ENCODE measurements around the gene PRDX5.
A peak's percentile ranks its signal among the peaks of the same experiment; 100 is the strongest.

Gene PRDX5

DNA sequence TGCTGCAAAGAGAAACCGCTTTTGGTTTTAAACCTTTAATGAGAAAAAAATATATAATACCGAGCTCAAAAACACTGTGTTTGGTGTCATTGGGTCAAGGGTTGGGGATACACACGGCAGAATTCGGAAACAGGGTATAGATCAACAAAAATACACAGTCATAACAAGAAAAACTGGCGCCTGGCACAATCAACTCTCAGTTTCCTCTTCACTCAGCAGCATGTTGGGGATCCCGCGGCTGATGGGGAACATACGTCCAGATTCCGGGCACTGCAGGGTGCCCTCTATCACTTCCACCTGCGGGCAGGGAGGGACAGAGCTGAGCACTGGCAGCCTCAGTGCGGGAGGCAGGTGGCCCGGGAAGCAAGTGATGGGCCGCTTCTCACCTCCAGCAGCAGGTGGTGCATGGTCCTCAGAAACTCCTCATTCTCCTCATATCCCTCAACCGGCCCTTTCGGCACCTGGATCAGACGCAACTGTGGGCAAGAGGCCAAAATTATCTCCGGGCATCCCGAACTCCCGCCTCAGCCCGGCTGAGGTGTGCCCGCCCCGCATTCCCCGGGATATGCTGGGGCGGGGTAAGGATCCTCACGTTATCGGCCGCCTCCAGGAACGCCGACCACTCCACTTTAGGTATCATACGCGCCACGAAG is 1.1 kb upstream of the PRDX5 start:
- peak overlapping the region; percentile 16; the same call in 1 of the 2 replicates for H2AFZ ChIP-seq (ENCODE audit: low read length)
- peak overlapping the region; percentile 72 for H3K4me3 ChIP-seq (ENCODE audit: low read length, poor library complexity, severe bottlenecking)
- H3K9ac ChIP-seq (ENCODE audit: low read depth, low read length, poor library complexity, severe bottlenecking) = peak overlapping the region; percentile 77
- no peak for TF ChIP-seq EZH2phosphoT487 (IDR thresholded peaks at IDR 0.05; ENCODE audit: borderline replicate concordance)
- TF ChIP-seq, protein P1, sequence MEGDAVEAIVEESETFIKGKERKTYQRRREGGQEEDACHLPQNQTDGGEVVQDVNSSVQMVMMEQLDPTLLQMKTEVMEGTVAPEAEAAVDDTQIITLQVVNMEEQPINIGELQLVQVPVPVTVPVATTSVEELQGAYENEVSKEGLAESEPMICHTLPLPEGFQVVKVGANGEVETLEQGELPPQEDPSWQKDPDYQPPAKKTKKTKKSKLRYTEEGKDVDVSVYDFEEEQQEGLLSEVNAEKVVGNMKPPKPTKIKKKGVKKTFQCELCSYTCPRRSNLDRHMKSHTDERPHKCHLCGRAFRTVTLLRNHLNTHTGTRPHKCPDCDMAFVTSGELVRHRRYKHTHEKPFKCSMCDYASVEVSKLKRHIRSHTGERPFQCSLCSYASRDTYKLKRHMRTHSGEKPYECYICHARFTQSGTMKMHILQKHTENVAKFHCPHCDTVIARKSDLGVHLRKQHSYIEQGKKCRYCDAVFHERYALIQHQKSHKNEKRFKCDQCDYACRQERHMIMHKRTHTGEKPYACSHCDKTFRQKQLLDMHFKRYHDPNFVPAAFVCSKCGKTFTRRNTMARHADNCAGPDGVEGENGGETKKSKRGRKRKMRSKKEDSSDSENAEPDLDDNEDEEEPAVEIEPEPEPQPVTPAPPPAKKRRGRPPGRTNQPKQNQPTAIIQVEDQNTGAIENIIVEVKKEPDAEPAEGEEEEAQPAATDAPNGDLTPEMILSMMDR (conservative IDR thresholded peaks at IDR 0.05; ENCODE audit: low read length) = no peak; the same call in 1 of the 2 replicates
- H3F3A ChIP-seq (ENCODE audit: low read depth) = peaks cover 7% of the 10 kb centered on the region; the same call in 1 of the 2 replicates
- H3K27me3 ChIP-seq (ENCODE audit: insufficient read depth, low read length, poor library complexity, severe bottlenecking) = no peaks in the 10 kb centered on the region
- H3K4me1 ChIP-seq (ENCODE audit: insufficient read depth, low read length, poor library complexity, severe bottlenecking) = peaks cover 17% of the 10 kb centered on the region
- H3K9me3 ChIP-seq (ENCODE audit: insufficient read depth, low read depth, low read length) = no peaks in the 10 kb centered on the region
- peaks cover 7% of the 10 kb centered on the region; the same call in 1 of the 2 replicates for H3K36me3 ChIP-seq (ENCODE audit: insufficient read depth, low read length)
- H4K20me1 ChIP-seq (ENCODE audit: insufficient read depth, low read length, poor library complexity, severe bottlenecking) = peaks cover 10% of the 10 kb centered on the region
- peaks cover 49% of the 10 kb centered on the region for H3K79me2 ChIP-seq (ENCODE audit: insufficient read depth, low read length)
- no peaks in the 10 kb centered on the region for H3K9me2 ChIP-seq (replicated peaks; ENCODE audit: low read depth, low read length)
- peak overlapping the region; percentile 57 for H3K4me2 ChIP-seq (ENCODE audit: low read depth, low read length, poor library complexity, severe bottlenecking)

DNA sequence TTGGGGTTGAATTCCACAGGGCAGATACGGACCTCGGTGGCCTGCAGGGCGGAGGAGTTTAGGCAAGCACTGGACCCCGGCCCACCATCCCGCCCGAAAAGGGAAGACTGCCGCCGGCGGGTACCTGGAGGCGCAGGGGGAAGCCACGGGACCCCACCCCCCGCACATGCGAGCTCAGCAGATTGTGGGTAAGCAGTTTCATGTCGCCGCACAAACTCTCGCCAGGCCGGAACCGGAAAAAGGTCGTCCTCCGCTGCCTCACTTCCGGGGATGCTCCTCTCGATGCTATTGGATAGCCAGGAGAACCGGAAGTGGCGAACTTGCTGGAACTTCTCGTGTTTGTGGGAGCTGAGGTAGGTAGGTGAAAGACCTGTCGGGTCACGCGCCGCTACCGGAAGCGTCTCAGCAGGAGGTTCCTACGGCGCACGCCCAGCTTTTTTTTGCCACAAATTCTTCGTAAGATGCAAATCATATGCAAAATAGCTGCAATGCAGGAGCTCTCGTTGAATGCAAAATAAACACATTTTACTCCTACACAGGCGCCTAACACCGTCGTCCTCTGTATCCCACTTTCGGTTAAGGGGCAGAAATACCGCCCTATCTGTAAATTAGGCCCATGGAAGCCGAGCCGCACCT is 478 bp upstream of the PRDX5 start, which contains the start of gene TRMT112:
Gene TRMT112 (minus strand): TSS at position 235 of the 636 bp plus-strand sequence. CDS start 33 bp downstream, at position 202.
- H2AFZ ChIP-seq (ENCODE audit: low read length) = peak within 1 kb of the TSS; percentile 87
- H3K79me2 ChIP-seq (ENCODE audit: insufficient read depth, low read length) = peaks cover 49% of the 10 kb centered on the region
- peaks cover 7% of the 10 kb centered on the region; the same call in 1 of the 2 replicates for H3F3A ChIP-seq (ENCODE audit: low read depth)
- H4K20me1 ChIP-seq (ENCODE audit: insufficient read depth, low read length, poor library complexity, severe bottlenecking) = peaks cover 10% of the 10 kb centered on the region
- TF ChIP-seq EZH2phosphoT487 (IDR thresholded peaks at IDR 0.05; ENCODE audit: borderline replicate concordance) = no peak
- TF ChIP-seq, protein P1 (conservative IDR thresholded peaks at IDR 0.05; ENCODE audit: low read length) = no peak
- H3K27me3 ChIP-seq (ENCODE audit: insufficient read depth, low read length, poor library complexity, severe bottlenecking) = no peaks in the 10 kb centered on the region
- no peaks in the 10 kb centered on the region for H3K9me3 ChIP-seq (ENCODE audit: insufficient read depth, low read depth, low read length)
- H3K9ac ChIP-seq (ENCODE audit: low read depth, low read length, poor library complexity, severe bottlenecking) = peak within 1 kb of the TSS; percentile 77
- H3K4me1 ChIP-seq (ENCODE audit: insufficient read depth, low read length, poor library complexity, severe bottlenecking) = peaks cover 20% of the 10 kb centered on the region
- peak within 1 kb of the TSS; percentile 57 for H3K4me2 ChIP-seq (ENCODE audit: low read depth, low read length, poor library complexity, severe bottlenecking)
- H3K9me2 ChIP-seq (replicated peaks; ENCODE audit: low read depth, low read length) = no peaks in the 10 kb centered on the region
- peaks cover 7% of the 10 kb centered on the region; the same call in 1 of the 2 replicates for H3K36me3 ChIP-seq (ENCODE audit: insufficient read depth, low read length)
- peak within 1 kb of the TSS; percentile 72 for H3K4me3 ChIP-seq (ENCODE audit: low read length, poor library complexity, severe bottlenecking)

DNA sequence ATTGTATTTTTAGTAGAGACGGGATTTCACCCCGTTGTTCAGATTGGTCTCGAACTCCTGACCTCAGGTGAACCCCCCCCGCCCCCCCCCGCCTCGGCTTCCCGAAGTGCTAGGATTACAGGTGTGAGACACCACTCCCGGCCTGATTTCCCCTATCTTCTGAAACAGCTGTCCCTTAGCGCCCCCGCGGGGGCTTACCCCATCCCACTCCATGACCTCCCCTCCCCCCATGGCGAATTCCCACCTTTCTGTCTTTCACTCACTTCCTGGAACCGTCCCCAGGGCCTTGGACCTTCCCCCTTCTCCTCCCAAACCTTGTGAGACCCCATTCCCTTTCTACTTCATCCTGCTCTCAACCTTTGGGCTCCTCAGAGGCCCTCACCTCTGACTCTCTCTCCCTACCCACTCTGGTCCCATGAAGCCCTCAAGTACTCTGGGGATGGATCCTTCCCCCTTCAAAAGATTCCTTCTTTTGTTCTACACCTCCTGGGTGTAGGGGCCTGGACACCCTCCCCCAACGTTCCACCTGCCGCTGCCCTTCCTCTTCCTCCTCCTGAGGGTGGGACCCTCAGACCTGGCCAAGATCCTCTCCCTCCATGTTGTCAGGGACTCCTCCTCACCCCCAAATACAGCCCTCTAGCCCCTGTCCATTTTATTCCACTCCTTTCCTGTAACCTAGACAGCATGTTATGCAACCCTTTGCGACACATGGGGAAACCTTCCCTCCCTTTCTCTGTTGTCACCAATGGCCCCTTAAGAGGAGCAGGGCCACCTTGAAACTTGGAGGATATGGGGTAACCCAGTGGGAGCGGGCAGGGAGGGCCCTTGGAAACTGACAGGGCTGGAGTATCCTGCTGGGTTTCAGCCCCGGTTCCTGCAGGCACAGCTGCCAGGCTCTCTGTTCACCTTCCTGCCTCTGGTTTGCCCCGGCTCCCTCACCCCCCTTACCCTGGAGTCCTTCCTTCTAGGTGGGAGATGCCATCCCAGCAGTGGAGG is 1.1 kb downstream of the PRDX5 start:
- H3F3A ChIP-seq (ENCODE audit: low read depth) = peaks cover 7% of the 10 kb centered on the region; the same call in 1 of the 2 replicates
- TF ChIP-seq, protein P1 (conservative IDR thresholded peaks at IDR 0.05; ENCODE audit: low read length) = no peak
- H3K4me2 ChIP-seq (ENCODE audit: low read depth, low read length, poor library complexity, severe bottlenecking) = peak overlapping the region; percentile 57
- peak overlapping the region; percentile 77 for H3K9ac ChIP-seq (ENCODE audit: low read depth, low read length, poor library complexity, severe bottlenecking)
- H4K20me1 ChIP-seq (ENCODE audit: insufficient read depth, low read length, poor library complexity, severe bottlenecking) = peaks cover 10% of the 10 kb centered on the region
- H3K4me1 ChIP-seq (ENCODE audit: insufficient read depth, low read length, poor library complexity, severe bottlenecking) = peaks cover 22% of the 10 kb centered on the region
- no peaks in the 10 kb centered on the region for H3K27me3 ChIP-seq (ENCODE audit: insufficient read depth, low read length, poor library complexity, severe bottlenecking)
- H3K9me3 ChIP-seq (ENCODE audit: insufficient read depth, low read depth, low read length) = no peaks in the 10 kb centered on the region
- peaks cover 46% of the 10 kb centered on the region for H3K79me2 ChIP-seq (ENCODE audit: insufficient read depth, low read length)
- peak overlapping the region; percentile 72 for H3K4me3 ChIP-seq (ENCODE audit: low read length, poor library complexity, severe bottlenecking)
- H3K9me2 ChIP-seq (replicated peaks; ENCODE audit: low read depth, low read length) = no peaks in the 10 kb centered on the region
- no peak overlapping the region; the same call in 1 of the 2 replicates for H2AFZ ChIP-seq (ENCODE audit: low read length)
- peaks cover 7% of the 10 kb centered on the region; the same call in 1 of the 2 replicates for H3K36me3 ChIP-seq (ENCODE audit: insufficient read depth, low read length)
